SK-MEL-5 (cell line): ENCODE measurements around the gene SLC35E1. TPM values are rescaled to one million over a fixed set of nuclear protein-coding genes. Genes with fewer than 3 reads are reported as not detected.

ENCODE experiments used
- DNase-seq: peaks from one replicate; pipeline ENCODE4 v3.0.0-alpha.2; 2016; ENCODE audit warnings: low read depth, low spot score
- in situ Hi-C: cut with HindIII; loops from 2 replicates; pipeline ENCODE4 v1.10.0; 2016; ENCODE audit warnings: low sequenced_read_pairs, high pct_unique_total_duplicates, low pct_unique_long_range_greater_than_20kb
- total RNA-seq: library from RNA; depleted of rRNA; stranded (reverse); fragments of >200 nt; shearing (Covaris generic); gene quantifications from 2 replicates; pipeline ENCODE4 v1.2.3, GENCODE V29; 2014

Gene SLC35E1
- total RNA-seq, 1 experiment from 2014 or later = 19.8 TPM

- DNase-seq = no peak
- in situ Hi-C loops = no loop called here
Measured at GRCh38 chr19:16586477-16586871, 14.3 kb upstream of the SLC35E1 start.

GRCh38 chr19:16585808-16586476, 13.7 kb upstream of the SLC35E1 start:
- no peak for DNase-seq
- in situ Hi-C loops = no loop called here

- no peak for DNase-seq
- in situ Hi-C loops = no loop called here
Measured at GRCh38 chr19:16585094-16585801, 13.0 kb upstream of the SLC35E1 start.

GRCh38 chr19:16584248-16585093, 12.3 kb upstream of the SLC35E1 start:
- peak; percentile 84 for DNase-seq
- in situ Hi-C loops = no loop called here

GRCh38 chr19:16582486-16583261, 10.5 kb upstream of the SLC35E1 start:
- in situ Hi-C loops = no loop called here
- DNase-seq = no peak

- no peak for DNase-seq
- in situ Hi-C loops = no loop called here
Measured at GRCh38 chr19:16581971-16582343, 9.7 kb upstream of the SLC35E1 start.

GRCh38 chr19:16581145-16581970, 9.1 kb upstream of the SLC35E1 start:
- in situ Hi-C loops = no loop called here
- no peak for DNase-seq

GRCh38 chr19:16579381-16579780, 7.2 kb upstream of the SLC35E1 start:
- DNase-seq = no peak
- in situ Hi-C loops = no loop called here

GRCh38 chr19:16577531-16577985, 5.3 kb upstream of the SLC35E1 start:
- in situ Hi-C loops = no loop called here
- no peak for DNase-seq

GRCh38 chr19:16576690-16577530, 4.7 kb upstream of the SLC35E1 start:
- DNase-seq = no peak

GRCh38 chr19:16575861-16576689, 3.9 kb upstream of the SLC35E1 start:
- in situ Hi-C loops = no loop called here
- DNase-seq = no peak

More at GRCh38 chr19:16576690-16577530, 4.7 kb upstream of the SLC35E1 start:
- in situ Hi-C loops = no loop called here

GRCh38 chr19:16575282-16575681, 3.1 kb upstream of the SLC35E1 start:
- in situ Hi-C loops = no loop called here
- DNase-seq = no peak

GRCh38 chr19:16573925-16574324, 1.7 kb upstream of the SLC35E1 start:
- no peak for DNase-seq

GRCh38 chr19:16573296-16573695, 1.1 kb upstream of the SLC35E1 start:
- in situ Hi-C loops = no loop called here
- no peak for DNase-seq

More at GRCh38 chr19:16573925-16574324, 1.7 kb upstream of the SLC35E1 start:
- in situ Hi-C loops = no loop called here

GRCh38 chr19:16571822-16572331, 338 bp downstream of the SLC35E1 start:
- in situ Hi-C loops = no loop called here
- DNase-seq = no peak
